ENCODE measurements around the gene RXRA. TPM values are rescaled to one million over a fixed set of nuclear protein-coding genes. Genes with fewer than 3 reads are reported as not detected.

Gene RXRA
- total and polyA plus RNA-seq, 2 of the 13 experiments (the other 11 are each of a cell fraction or from before 2014, with no cell fraction given) = 18.9 to 29.2 TPM

DNA sequence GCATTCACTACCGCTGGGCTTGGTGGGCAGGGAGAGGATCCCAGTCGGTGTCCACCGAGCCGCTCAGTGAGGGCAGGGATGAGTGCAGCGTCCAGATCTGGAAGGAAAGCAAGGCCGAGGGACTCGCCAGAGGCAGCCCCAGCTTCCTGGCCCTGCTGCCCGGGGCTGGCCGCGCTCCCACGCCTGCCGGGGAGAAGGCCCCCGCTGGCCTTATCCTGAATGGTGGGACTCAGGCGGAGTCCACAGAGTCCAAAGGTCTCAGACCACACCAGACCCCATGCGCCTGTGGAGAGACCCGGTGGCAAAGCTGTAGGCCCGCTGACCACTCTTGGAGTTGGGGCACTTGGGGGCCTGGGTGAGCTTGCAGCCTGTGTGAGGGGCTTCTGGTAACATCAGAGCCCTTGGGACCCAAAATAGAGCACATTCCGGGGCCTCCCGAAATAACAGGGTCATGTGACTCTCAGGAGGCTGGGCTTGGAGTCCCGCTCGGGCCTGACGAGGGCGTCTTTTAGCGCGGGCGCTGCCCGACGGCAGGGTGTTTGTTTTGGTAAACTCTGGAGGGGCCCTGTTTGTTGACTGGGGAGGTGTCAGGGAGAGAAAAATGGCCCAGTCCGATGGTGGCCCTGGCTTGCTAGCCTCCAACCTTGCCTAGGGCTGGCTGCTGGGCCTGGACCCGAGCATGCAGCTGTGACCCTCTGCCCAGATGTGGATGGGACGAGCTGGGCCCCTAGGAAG is 2.8 kb downstream of the RXRA start (continued):
- TF ChIP-seq HMG20B (CRISPR knock-in tag; conservative IDR thresholded peaks at IDR 0.05) = no peak
- TF ChIP-seq SP2 (CRISPR knock-in tag; IDR thresholded peaks at IDR 0.05) = no peak
- TF ChIP-seq JUN (CRISPR knock-in tag; IDR thresholded peaks at IDR 0.05) = 0 out of 2 replicates have a peak, but pooled peaks have one; percentile 39
- TF ChIP-seq RBAK (CRISPR knock-in tag; IDR thresholded peaks at IDR 0.05) = no peak; the same call in 1 of the 2 replicates
- no peak; the same call in 1 of the 2 replicates for TF ChIP-seq AHR (CRISPR knock-in tag; IDR thresholded peaks at IDR 0.05)
- no peak for TF ChIP-seq CENPX (CRISPR knock-in tag; IDR thresholded peaks at IDR 0.05)
- TF ChIP-seq, protein P1, sequence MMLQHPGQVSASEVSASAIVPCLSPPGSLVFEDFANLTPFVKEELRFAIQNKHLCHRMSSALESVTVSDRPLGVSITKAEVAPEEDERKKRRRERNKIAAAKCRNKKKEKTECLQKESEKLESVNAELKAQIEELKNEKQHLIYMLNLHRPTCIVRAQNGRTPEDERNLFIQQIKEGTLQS (CRISPR knock-in tag; IDR thresholded peaks at IDR 0.05) = no peak
- TF ChIP-seq RCOR2 (CRISPR knock-in tag; IDR thresholded peaks at IDR 0.05) = no peak
- peak; percentile 9; the same call in 1 of the 2 replicates for TF ChIP-seq ZNF317 (CRISPR knock-in tag; IDR thresholded peaks at IDR 0.05)
- TF ChIP-seq, protein P2, sequence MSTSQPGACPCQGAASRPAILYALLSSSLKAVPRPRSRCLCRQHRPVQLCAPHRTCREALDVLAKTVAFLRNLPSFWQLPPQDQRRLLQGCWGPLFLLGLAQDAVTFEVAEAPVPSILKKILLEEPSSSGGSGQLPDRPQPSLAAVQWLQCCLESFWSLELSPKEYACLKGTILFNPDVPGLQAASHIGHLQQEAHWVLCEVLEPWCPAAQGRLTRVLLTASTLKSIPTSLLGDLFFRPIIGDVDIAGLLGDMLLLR (CRISPR knock-in tag; IDR thresholded peaks at IDR 0.05) = no peak
- TF ChIP-seq, protein P3, sequence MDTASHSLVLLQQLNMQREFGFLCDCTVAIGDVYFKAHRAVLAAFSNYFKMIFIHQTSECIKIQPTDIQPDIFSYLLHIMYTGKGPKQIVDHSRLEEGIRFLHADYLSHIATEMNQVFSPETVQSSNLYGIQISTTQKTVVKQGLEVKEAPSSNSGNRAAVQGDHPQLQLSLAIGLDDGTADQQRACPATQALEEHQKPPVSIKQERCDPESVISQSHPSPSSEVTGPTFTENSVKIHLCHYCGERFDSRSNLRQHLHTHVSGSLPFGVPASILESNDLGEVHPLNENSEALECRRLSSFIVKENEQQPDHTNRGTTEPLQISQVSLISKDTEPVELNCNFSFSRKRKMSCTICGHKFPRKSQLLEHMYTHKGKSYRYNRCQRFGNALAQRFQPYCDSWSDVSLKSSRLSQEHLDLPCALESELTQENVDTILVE (CRISPR knock-in tag; IDR thresholded peaks at IDR 0.05) = no peak
- no peak for TF ChIP-seq GLI4 (CRISPR knock-in tag; IDR thresholded peaks at IDR 0.05; ENCODE audit: borderline replicate concordance)
- TF ChIP-seq TFE3 (CRISPR knock-in tag; IDR thresholded peaks at IDR 0.05) = no peak
- no peak for TF ChIP-seq ZNF180 (CRISPR knock-in tag; IDR thresholded peaks at IDR 0.05; ENCODE audit: borderline replicate concordance, low read depth)
- TF ChIP-seq ZNF407 (CRISPR knock-in tag; IDR thresholded peaks at IDR 0.05; ENCODE audit: not compliant biosample characterization) = no peak
- no peak for TF ChIP-seq MAFK (conservative IDR thresholded peaks at IDR 0.05 in 1 of 2, IDR thresholded peaks at IDR 0.05 in 1 of 2; ENCODE audit: low read length in 2 of 2)
- TF ChIP-seq ARHGAP35 (CRISPR knock-in tag; IDR thresholded peaks at IDR 0.05; ENCODE audit: borderline replicate concordance) = 0 out of 2 replicates have a peak, but pooled peaks have one; percentile 57
